Measurements from ENCODE around the gene ITIH3. TPM values are rescaled to one million over a fixed set of nuclear protein-coding genes. Genes with fewer than 3 reads are reported as not detected.
A peak's percentile ranks its signal among the peaks of the same experiment; 100 is the strongest.

Gene ITIH3, protein sequence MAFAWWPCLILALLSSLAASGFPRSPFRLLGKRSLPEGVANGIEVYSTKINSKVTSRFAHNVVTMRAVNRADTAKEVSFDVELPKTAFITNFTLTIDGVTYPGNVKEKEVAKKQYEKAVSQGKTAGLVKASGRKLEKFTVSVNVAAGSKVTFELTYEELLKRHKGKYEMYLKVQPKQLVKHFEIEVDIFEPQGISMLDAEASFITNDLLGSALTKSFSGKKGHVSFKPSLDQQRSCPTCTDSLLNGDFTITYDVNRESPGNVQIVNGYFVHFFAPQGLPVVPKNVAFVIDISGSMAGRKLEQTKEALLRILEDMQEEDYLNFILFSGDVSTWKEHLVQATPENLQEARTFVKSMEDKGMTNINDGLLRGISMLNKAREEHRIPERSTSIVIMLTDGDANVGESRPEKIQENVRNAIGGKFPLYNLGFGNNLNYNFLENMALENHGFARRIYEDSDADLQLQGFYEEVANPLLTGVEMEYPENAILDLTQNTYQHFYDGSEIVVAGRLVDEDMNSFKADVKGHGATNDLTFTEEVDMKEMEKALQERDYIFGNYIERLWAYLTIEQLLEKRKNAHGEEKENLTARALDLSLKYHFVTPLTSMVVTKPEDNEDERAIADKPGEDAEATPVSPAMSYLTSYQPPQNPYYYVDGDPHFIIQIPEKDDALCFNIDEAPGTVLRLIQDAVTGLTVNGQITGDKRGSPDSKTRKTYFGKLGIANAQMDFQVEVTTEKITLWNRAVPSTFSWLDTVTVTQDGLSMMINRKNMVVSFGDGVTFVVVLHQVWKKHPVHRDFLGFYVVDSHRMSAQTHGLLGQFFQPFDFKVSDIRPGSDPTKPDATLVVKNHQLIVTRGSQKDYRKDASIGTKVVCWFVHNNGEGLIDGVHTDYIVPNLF
- polyA plus RNA-seq (2012; ENCODE audit: low read depth, missing spikeins): 0.44 TPM

DNA sequence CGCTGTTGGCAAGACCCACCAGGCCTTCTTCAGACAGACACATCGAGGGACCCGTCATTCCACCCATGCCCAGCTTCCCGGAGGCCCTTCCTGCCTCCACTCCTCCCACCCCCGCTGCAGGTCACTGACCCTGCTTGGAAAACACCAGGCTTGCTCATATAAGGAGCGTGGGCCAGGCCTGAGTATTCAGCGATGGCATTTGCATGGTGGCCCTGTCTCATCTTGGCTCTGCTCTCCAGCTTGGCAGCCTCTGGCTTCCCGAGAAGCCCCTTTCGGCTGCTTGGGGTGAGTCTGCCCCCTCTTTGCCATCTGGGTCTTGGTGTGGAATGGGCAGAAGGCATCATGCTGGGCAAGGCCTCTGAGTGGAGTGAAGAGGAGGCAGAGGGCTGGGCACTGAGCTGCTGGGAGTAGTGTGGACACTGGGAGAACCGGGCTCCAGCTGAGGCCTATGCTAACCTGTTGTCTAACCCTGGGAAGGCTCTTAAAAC lies at the start of gene ITIH3:
Gene ITIH3, plus strand, starts transcription at position 185 of the 488 bp plus-strand sequence. Its CDS starts 8 bp downstream, at position 193.
- DNase-seq (ENCODE audit: insufficient read length, low spot score): no peak
- no peak for FAIRE-seq
- no peak for TF ChIP-seq POLR2AphosphoS5 (IDR thresholded peaks at IDR 0.05; ENCODE audit: low read depth, low read length)

DNA sequence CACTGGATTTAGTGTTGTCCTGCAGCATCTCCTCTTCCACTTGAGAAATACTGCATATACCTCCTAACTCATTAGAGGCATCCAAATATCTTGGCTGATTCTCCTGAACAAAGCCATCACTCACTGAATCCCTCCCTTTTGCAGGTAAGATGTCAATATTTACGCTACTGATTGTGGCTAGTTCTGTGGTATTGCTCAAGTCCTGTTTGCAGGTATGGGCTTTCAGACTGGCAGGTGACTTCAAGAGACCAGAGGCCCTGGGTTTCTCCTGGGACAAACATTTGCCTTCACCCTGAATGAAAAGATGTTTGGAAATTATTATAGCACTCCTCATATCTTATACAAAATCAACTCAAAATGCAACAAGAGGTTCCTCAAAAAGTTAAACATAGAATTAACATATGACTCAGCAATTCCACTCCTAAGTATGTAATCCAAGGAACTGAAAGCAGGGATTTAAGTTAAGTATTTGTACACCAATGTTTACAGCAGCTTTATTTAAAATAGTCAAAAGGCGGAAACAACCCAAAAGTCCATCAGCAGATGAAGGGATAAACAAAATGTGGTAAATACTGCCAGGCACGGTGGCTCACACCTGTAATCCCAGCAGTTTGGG lies 42.4 kb upstream of the ITIH3 start:
- TF ChIP-seq POLR2A (IDR thresholded peaks at IDR 0.05; ENCODE audit: low read depth, low read length): no peak
- no peak for TF ChIP-seq TAF1 (IDR thresholded peaks at IDR 0.05; ENCODE audit: low read depth, low read length)
- TF ChIP-seq POU2F2 (IDR thresholded peaks at IDR 0.05; ENCODE audit: low read depth, low read length): no peak
- DNase-seq (ENCODE audit: insufficient read length, low spot score) (no peak), FAIRE-seq (peak; percentile 57)

DNA sequence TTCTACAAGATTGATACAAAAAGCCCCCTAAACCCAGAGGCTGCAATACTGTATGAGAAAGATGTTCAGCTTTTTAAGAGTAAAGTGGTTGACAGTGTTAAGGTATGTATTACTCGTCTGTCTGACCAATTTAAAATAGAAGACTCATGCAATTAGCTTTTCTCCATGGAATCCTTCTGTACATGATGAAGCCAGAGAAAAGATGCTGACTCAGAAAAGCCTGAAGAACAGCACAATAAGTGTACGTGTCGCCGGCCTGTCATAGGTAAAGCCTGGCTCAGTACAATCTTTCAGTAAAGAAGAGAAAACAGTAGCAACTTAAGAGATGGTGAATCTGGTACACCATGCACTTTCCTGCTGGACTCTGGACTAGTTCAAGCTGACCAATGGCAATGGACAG lies 40.2 kb upstream of the ITIH3 start:
- DNase-seq (ENCODE audit: insufficient read length, low spot score): no peak
- TF ChIP-seq POU2F2 (IDR thresholded peaks at IDR 0.05; ENCODE audit: low read depth, low read length) (no peak), SPI1 (IDR thresholded peaks at IDR 0.05; ENCODE audit: low read depth, low read length) (no peak), POLR2AphosphoS5 (IDR thresholded peaks at IDR 0.05; ENCODE audit: low read depth, low read length) (no peak), PAX5 (IDR thresholded peaks at IDR 0.05; ENCODE audit: insufficient read depth, low read length, severe bottlenecking) (no peak), POLR2A (IDR thresholded peaks at IDR 0.05; ENCODE audit: low read depth, low read length) (no peak), TAF1 (IDR thresholded peaks at IDR 0.05; ENCODE audit: low read depth, low read length) (no peak)
- no peak for FAIRE-seq

DNA sequence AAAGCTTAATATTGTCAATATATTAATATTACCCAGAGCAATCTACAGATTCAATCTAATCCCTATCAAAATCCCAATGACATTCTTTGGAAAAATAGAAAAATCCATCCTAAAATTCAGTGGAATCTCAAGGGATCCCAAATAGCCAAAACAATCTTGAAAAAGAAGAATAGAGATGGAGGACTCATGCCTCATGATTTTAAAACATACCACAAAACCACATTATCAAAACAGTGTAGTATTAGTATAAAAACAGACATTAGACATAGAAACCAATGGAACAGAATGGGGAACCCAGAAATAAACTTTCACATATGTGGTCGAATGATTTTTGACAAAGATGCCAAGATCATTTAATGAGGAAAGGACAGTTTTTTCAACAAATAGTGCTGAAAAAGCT lies 38.5 kb upstream of the ITIH3 start:
- DNase-seq (ENCODE audit: insufficient read length, low spot score): no peak
- TF ChIP-seq POLR2A (IDR thresholded peaks at IDR 0.05; ENCODE audit: low read depth, low read length): no peak
- TF ChIP-seq PAX5 (IDR thresholded peaks at IDR 0.05; ENCODE audit: insufficient read depth, low read length, severe bottlenecking): no peak
- TF ChIP-seq POU2F2 (IDR thresholded peaks at IDR 0.05; ENCODE audit: low read depth, low read length): no peak
- TF ChIP-seq TAF1 (IDR thresholded peaks at IDR 0.05; ENCODE audit: low read depth, low read length): no peak
- no peak for TF ChIP-seq SPI1 (IDR thresholded peaks at IDR 0.05; ENCODE audit: low read depth, low read length)
- TF ChIP-seq POLR2AphosphoS5 (IDR thresholded peaks at IDR 0.05; ENCODE audit: low read depth, low read length): no peak
- no peak for FAIRE-seq

DNA sequence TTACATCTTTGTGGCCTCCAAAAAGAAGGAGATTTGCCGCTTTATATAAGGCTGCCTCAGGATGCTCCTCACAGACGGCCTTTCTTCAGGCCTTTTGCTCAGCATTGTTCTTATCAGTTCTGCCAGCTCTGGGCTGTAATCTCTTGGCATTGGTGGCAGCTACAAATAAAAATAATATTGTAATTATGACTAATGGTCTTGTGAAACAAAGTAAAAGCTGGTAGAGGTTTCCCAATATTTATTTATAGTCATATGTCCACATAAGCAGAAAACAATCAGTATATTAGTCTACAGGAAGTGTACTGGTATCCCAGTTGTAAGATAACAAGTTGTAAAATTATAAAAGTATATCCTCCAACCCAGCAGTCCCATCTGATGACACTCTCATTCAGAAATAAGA lies 31.1 kb upstream of the ITIH3 start:
- TF ChIP-seq TAF1 (IDR thresholded peaks at IDR 0.05; ENCODE audit: low read depth, low read length) (no peak), PAX5 (IDR thresholded peaks at IDR 0.05; ENCODE audit: insufficient read depth, low read length, severe bottlenecking) (no peak), POU2F2 (IDR thresholded peaks at IDR 0.05; ENCODE audit: low read depth, low read length) (no peak), POLR2AphosphoS5 (IDR thresholded peaks at IDR 0.05; ENCODE audit: low read depth, low read length) (no peak), POLR2A (IDR thresholded peaks at IDR 0.05; ENCODE audit: low read depth, low read length) (no peak), SPI1 (IDR thresholded peaks at IDR 0.05; ENCODE audit: low read depth, low read length) (no peak)
- FAIRE-seq (no peak), DNase-seq (ENCODE audit: insufficient read length, low spot score) (no peak)

DNA sequence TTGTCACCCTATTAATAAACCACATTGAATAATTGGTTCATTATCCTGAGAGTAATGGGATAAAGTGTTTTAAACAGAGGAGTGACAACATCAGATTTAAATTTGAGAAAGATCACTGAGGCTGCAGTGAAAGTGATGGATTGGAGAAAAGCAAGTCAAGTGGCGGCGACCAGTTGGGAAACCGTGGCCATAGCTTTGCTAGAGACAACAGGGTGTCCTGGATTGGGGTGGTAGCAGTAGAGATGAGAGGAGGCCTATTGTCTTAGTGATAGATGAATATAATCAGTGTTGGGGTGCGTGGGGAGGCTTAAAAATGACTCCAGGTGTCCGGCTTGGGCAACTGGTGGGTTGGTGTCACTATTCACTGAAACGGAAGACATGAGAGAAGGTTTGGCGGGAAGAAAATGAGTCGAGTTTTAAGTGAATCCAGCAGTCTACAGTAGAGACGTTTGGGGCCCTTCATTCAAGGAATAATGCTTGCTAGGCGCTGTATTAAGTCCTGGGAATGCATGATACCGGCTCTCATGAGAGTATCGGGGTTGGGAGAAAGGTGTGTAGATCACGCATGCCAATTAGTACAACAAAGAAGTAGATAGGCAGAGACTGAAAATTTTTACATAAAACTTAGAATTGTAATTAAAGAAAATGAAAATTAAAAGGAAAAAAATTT lies 24.7 kb upstream of the ITIH3 start:
- DNase-seq (ENCODE audit: insufficient read length, low spot score): no peak
- TF ChIP-seq POU2F2 (IDR thresholded peaks at IDR 0.05; ENCODE audit: low read depth, low read length): no peak
- no peak for TF ChIP-seq PAX5 (IDR thresholded peaks at IDR 0.05; ENCODE audit: insufficient read depth, low read length, severe bottlenecking)
- TF ChIP-seq SPI1 (IDR thresholded peaks at IDR 0.05; ENCODE audit: low read depth, low read length): no peak
- TF ChIP-seq TAF1 (IDR thresholded peaks at IDR 0.05; ENCODE audit: low read depth, low read length): no peak
- no peak for FAIRE-seq

DNA sequence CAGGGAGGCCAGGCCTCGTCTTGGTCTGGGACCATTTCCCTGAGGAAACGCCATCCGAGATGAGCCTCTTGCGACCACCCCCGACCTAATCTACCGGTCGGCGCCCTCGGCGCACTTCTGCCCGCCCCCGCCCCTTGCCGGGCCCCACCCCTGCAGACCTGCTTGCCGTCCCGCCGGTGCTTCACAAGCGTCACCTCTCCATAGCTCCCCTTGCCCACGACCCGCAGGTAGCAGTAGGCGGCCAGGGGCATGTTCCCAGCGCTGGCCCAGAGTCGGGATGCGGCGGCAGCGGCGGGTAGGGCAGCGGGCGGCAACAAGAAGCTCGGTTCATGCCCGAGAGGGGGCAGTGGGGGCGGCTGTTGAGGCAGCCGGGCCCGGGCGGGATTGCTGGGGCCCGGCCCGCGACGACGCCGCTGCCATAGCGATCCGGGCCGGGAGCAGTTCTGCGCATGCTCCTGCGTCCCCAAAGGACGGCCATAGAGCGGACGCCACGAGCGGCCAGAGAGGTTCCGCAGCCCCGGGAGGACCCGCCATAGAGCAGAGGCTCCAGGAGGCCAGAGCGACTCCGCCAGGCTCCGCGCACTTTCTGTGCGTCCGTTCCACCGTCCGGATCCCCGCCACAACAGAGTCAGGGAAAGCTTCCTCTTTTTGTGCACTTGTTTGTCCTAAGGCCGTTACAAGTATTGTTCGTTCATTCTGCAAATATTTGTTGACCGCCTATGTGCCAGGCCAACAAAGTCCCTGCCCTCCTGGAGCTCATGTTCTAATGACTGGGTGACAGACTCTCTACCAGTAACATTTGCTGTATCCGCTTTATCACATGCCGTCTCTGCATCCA lies 23.9 kb upstream of the ITIH3 start, which contains the start of gene NEK4:
Gene NEK4, minus strand, starts transcription at position 445 of the 838 bp plus-strand sequence. Its CDS starts 194 bp downstream, at position 251.
- DNase-seq (ENCODE audit: insufficient read length, low spot score) (peak; percentile 91), FAIRE-seq (peak; percentile 87)
- TF ChIP-seq POLR2AphosphoS5 (IDR thresholded peaks at IDR 0.05; ENCODE audit: low read depth, low read length): peak; percentile 96
- TF ChIP-seq SPI1 (IDR thresholded peaks at IDR 0.05; ENCODE audit: low read depth, low read length): no peak
- TF ChIP-seq PAX5 (IDR thresholded peaks at IDR 0.05; ENCODE audit: insufficient read depth, low read length, severe bottlenecking): no peak
- TF ChIP-seq POLR2A (IDR thresholded peaks at IDR 0.05; ENCODE audit: low read depth, low read length): peak; percentile 97
- peak; percentile 92 for TF ChIP-seq TAF1 (IDR thresholded peaks at IDR 0.05; ENCODE audit: low read depth, low read length)
- peak; percentile 57 for TF ChIP-seq POU2F2 (IDR thresholded peaks at IDR 0.05; ENCODE audit: low read depth, low read length)

DNA sequence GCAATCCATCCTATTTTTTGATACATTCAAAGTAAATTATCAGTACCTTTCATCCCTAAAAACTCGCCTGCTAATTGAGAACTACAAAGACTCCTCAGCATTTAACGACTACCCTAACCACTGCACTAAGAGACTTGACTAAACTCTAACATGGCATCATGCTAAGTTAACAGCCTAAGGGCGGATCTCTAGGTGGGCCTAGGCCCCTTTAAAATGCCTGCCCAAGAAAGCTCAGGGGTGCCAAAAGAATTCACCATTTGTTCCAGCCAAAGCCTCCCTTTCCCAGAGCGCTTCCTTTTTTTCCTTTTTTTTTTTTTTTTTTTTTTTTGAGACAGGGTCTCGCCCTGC lies 23.3 kb upstream of the ITIH3 start:
- TF ChIP-seq POU2F2 (IDR thresholded peaks at IDR 0.05; ENCODE audit: low read depth, low read length): no peak
- DNase-seq (ENCODE audit: insufficient read length, low spot score) (no peak), FAIRE-seq (no peak)

Data from GM12891 (cell line).